ENCODE data around the gene DPP6. TPM values are rescaled to one million over a fixed set of nuclear protein-coding genes. Genes with fewer than 3 reads are reported as not detected.

The DPP6 gene
- total RNA-seq, 1 donor from 2014 or later = not detected

DNA sequence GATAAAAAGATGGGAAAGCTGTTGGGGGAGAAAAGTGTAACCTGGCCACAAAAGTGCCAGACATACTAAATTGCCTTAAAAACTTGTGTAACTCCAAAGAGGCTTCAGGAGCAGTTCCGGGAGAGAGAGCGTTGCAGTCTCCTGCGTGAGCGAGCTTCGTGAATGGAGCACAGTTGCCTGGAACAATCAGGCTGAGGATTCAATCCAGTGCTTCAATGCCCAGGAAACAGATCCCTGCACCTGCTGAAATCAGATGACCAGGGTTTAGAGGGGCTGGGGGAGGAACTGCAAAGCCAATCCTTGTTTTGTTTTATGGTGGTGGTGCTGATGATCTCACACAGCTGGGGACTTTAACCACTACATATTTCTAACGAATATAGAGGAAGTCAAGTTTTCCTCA is 398.3 kb downstream of the DPP6 start:
- peaks cover 18% of the 10 kb centered on the region for H3K9me3 Mint-ChIP-seq (ENCODE audit: unreplicated experiment)
- H3K36me3 Mint-ChIP-seq (ENCODE audit: unreplicated experiment) = peaks cover 7% of the 10 kb centered on the region
- no peaks in the 10 kb centered on the region for H3K4me1 Mint-ChIP-seq (ENCODE audit: low read depth, unreplicated experiment)
- TF ChIP-seq CTCF (IDR thresholded peaks at IDR 0.05; ENCODE audit: partially characterized antibody, unreplicated experiment) = no peak
- no peak overlapping the region for H3K27ac Mint-ChIP-seq (ENCODE audit: unreplicated experiment)
- DNase-seq = no peak
- no peak overlapping the region for H3K4me3 Mint-ChIP-seq (ENCODE audit: unreplicated experiment)
- H3K27me3 Mint-ChIP-seq (ENCODE audit: unreplicated experiment) = peaks cover 2% of the 10 kb centered on the region

- Mint-ChIP-seq H3K4me3 (ENCODE audit: unreplicated experiment) (no peak overlapping the region), H3K9me3 (ENCODE audit: unreplicated experiment) (peaks cover 19% of the 10 kb centered on the region), H3K27ac (ENCODE audit: unreplicated experiment) (no peak overlapping the region), H3K4me1 (ENCODE audit: low read depth, unreplicated experiment) (no peaks in the 10 kb centered on the region), H3K36me3 (ENCODE audit: unreplicated experiment) (peaks cover 7% of the 10 kb centered on the region), H3K27me3 (ENCODE audit: unreplicated experiment) (peaks cover 2% of the 10 kb centered on the region)
- no peak for TF ChIP-seq CTCF (IDR thresholded peaks at IDR 0.05; ENCODE audit: partially characterized antibody, unreplicated experiment)
- DNase-seq = no peak
Measured at GRCh38 chr7:154451480-154452457, 399.6 kb downstream of the DPP6 start.

DNA sequence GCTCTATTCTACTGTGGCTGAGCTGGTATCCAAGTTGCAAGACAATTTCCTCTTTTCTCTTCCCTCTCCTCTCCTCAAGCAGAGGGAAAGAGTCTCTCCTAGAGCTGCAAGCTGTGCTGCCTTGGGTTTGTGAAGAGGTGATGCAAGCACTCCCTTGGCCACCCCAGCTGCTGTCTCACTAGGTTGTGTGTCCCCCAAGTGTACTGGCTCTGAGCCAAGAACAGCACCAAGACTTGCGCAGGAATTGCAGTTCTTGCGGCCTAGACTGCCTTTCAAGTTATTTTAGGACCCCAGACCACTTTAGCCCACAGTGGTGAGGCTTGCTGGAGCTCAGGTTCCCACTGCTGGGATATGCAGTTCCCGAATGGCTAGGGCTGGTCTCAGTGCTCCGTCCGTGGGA is 411.6 kb downstream of the DPP6 start:
- Mint-ChIP-seq H3K4me3 (ENCODE audit: unreplicated experiment) (no peak overlapping the region), H3K27ac (ENCODE audit: unreplicated experiment) (no peak overlapping the region), H3K4me1 (ENCODE audit: low read depth, unreplicated experiment) (no peaks in the 10 kb centered on the region), H3K9me3 (ENCODE audit: unreplicated experiment) (peaks cover 7% of the 10 kb centered on the region), H3K36me3 (ENCODE audit: unreplicated experiment) (no peaks in the 10 kb centered on the region), H3K27me3 (ENCODE audit: unreplicated experiment) (no peaks in the 10 kb centered on the region)
- no peak for TF ChIP-seq CTCF (IDR thresholded peaks at IDR 0.05; ENCODE audit: partially characterized antibody, unreplicated experiment)
- no peak for DNase-seq

DNA sequence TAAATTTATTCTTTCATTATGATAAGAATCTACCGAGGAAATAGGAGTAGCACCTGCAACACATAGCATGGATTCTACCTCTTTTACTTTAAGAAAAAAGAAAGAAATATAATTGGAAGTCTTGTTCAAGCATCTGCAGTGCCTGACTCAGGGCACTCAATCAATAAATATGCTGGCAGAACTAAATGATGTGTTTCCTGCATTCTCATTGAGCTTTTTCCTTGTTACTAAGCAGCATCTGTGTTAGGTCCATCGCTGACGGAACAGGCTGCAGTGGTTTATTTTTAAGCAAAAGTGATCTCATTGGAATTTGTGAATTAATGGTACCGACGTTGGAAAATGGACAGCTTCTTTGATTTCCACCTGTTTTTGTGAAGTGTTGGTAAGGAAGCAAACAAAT is 417.5 kb downstream of the DPP6 start:
- Mint-ChIP-seq H3K4me1 (ENCODE audit: low read depth, unreplicated experiment) (no peaks in the 10 kb centered on the region), H3K27ac (ENCODE audit: unreplicated experiment) (no peak overlapping the region), H3K27me3 (ENCODE audit: unreplicated experiment) (no peaks in the 10 kb centered on the region), H3K9me3 (ENCODE audit: unreplicated experiment) (peaks cover 13% of the 10 kb centered on the region), H3K36me3 (ENCODE audit: unreplicated experiment) (peaks cover 7% of the 10 kb centered on the region), H3K4me3 (ENCODE audit: unreplicated experiment) (no peak overlapping the region)
- TF ChIP-seq CTCF (IDR thresholded peaks at IDR 0.05; ENCODE audit: partially characterized antibody, unreplicated experiment) = no peak
- no peak for DNase-seq

GRCh38 chr7:154472343-154472742 is 420.1 kb downstream of the DPP6 start:
- no peak for DNase-seq
- no peak overlapping the region for H3K4me3 Mint-ChIP-seq (ENCODE audit: unreplicated experiment)
- H3K9me3 Mint-ChIP-seq (ENCODE audit: unreplicated experiment) = peaks cover 20% of the 10 kb centered on the region
- no peak for TF ChIP-seq CTCF (IDR thresholded peaks at IDR 0.05; ENCODE audit: partially characterized antibody, unreplicated experiment)
- no peak overlapping the region for H3K27ac Mint-ChIP-seq (ENCODE audit: unreplicated experiment)
- peaks cover 18% of the 10 kb centered on the region for H3K36me3 Mint-ChIP-seq (ENCODE audit: unreplicated experiment)
- H3K4me1 Mint-ChIP-seq (ENCODE audit: low read depth, unreplicated experiment) = no peaks in the 10 kb centered on the region
- no peaks in the 10 kb centered on the region for H3K27me3 Mint-ChIP-seq (ENCODE audit: unreplicated experiment)

Measured in glutamatergic neuron (in vitro differentiated cells).